Left ventricle myocardium superior (tissue), 1 donor: ENCODE results near the gene GJC2. TPM values are rescaled to one million over a fixed set of nuclear protein-coding genes. Genes with fewer than 3 reads are reported as not detected.
"Not testable (repeated sequence)": the region's sequence is repeated elsewhere in the genome, so short reads cannot be mapped to it uniquely, and the experiment has no call there.

ENCODE experiments used
- ATAC-seq: fragments of 200-7000 bp; cut with Tn5 transposase; one replicate; pipeline ENCODE4 v1.9.1; 2020; ENCODE audit warnings: mild to moderate bottlenecking, moderate library complexity
- DNase-seq: peaks from one replicate; pipeline ENCODE4 v3.0.0-alpha.2; 2020
- intact Hi-C: fragments of 100-400 bp; cut with micrococcal nuclease; formaldehyde crosslinking; loops from one replicate; pipeline ENCODE4 v1.11.0; 2022
- total RNA-seq: library from RNA; stranded (reverse); fragmentation: NEBNext Ultra II Directional; extraction: Animal tissue kit (Norgen Biotek cat#: 25700); gene quantifications from one replicate; pipeline ENCODE4 v1.2.1, GENCODE V29; 2021
- donor health status: DM: no; HTN: yes; CAD: no; lungs with severe emphysema.

GJC2 gene
- total RNA-seq, 1 donor from 2014 or later, result 1.7 TPM

DNA sequence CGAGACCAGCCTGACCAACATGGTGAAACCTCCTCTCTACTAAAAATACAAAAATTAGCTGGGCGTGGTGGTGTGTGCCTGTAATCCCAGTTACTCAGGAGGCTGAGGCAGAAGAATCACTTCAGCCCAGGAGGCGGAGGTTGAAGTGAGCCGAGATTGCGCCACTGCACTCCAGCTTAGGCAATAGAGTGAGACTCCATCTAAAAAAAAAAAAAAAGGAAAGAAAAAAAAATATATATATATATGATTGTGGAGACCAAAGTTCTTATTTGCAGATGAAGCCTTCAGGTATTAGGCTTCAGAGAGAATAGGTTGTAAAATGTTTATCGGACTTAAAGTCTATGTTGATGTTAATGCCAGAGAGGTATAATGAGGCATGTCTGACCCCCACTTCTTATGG is 38.4 kb upstream of the GJC2 start:
- ATAC-seq, intact Hi-C loops, DNase-seq: not testable (repeated sequence)

DNA sequence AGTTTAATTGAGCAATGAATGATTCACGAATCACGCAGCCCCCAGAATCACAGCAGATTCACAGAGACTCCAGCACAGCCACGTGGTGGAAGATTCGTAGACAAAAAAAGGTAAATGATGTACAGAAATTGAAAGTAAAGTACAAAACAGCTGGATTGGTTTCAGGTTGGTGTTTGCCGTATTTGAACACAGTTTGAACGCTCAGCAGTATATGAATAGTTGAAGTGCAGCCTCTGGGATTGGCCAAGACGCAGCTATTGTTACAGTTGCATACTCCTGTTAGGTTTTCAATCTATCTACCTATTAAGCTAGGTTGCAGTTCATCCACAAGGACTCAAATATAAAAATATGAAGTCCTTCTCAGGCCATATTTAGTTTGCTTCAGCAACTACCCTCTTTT is 37.6 kb upstream of the GJC2 start:
- no peak for DNase-seq
- intact Hi-C loops, result no loop called here
- ATAC-seq, result no peak

GRCh38 chr1:228112617-228113016 is 37.1 kb upstream of the GJC2 start:
- ATAC-seq (no peak), DNase-seq (no peak)
- intact Hi-C loops, result no loop called here

DNA sequence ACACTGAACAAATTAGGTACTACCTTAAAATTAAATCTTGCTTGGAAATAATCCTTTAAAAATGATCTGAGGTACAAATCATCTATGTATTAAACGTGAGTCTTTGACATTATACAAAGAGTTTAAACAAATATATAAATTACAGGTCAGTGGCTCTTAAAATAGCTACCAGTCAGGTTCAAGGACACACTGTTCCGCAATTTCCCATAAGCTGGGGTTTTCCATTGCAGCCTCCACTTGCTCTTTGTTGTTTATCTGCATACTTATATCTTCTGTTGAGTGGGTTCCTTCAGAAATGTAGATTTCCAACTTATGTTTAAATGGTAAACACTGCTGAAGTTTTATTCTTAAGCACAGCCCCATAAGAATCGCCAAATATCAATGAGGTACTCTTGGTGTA is 34.9 kb upstream of the GJC2 start:
- ATAC-seq, result no peak
- DNase-seq, result no peak
- intact Hi-C loops, result no loop called here

DNA sequence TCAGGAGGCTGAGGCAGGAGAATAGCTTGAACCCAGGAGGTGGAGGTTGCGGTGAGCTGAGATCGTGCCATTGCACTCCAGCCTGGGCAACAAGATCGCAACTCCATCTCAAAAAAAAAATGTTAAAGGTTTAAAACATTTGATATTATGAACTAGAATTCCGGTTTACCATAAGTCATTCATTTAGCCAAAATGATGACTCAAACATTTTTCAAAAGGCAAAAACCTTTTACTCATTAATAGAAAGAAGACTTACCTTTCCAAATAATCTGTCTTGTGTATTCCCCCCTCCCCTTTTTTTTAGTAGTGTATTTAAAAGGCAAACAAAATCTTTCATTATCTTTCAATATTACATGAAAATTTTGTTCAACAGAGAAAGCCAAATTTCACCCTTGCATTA is 32.4 kb upstream of the GJC2 start:
- DNase-seq (no peak), ATAC-seq (no peak)
- intact Hi-C loops, result no loop called here

- intact Hi-C loops, result no loop called here
Observed at GRCh38 chr1:228118040-228118439, 31.7 kb upstream of the GJC2 start.

GRCh38 chr1:228120351-228120750 is 29.4 kb upstream of the GJC2 start:
- intact Hi-C loops, result no loop called here
- no peak for DNase-seq
- ATAC-seq, result no peak

More at GRCh38 chr1:228118040-228118439, 31.7 kb upstream of the GJC2 start:
- DNase-seq (no peak), ATAC-seq (no peak)

DNA sequence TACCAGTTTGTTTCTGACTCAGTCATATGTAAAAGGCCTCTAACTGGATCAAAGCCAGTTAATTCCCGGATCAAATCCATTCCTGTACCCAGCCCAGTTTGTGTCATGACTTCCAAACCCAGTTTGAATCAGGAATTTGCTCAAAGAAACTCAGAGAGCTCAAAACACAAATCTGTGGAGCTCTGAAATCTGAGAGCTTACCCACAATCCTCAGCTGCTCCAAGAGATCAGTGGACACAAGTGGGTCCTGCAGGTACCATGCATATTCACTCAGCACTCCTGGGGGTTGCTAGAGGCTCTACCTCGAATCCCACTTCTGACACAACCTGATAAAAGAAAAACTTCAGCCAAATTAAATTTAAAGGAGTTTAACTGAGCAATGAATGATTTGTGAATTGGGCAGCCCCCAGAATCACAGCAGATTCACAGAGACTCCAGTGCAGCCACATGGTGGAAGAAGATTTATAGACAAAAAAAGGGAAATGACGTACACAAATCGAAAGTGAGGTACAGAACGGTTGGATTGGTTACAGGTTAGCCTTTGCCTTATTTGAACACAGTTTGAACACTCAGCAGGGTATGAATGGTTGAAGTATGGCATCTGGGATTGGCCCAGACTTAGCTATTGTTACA is 28.8 kb upstream of the GJC2 start:
- DNase-seq (no peak), ATAC-seq (no peak)
- intact Hi-C loops, result no loop called here

DNA sequence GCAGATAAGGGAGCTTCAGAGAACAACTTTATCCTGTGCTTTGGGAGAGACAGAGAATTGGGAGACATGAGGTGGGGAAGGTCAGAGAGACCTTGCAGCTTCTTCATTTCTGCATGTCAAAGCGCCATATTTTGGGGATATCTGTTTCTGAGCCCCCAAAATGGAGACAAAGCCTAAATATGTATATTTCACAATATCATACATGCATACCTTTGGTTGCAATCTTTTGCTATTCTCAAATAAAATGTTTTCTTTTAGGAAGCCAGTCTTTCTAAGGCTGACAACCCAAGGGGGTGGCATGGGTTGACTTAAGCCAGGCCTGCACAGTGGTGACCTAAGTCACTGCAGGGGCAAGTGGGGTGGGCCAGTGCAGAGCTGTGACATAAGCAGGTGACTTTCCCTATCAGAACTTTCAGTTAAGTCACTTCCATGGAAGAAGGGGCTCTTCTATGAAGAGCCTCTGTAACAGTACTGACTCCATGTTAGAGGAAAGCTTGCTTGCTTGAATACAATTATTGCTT is 26.7 kb upstream of the GJC2 start:
- DNase-seq (no peak), ATAC-seq (no peak)
- intact Hi-C loops, result no loop called here

- no peak for ATAC-seq
- no peak for DNase-seq
- intact Hi-C loops, result no loop called here
Observed at GRCh38 chr1:228123505-228123904, 26.2 kb upstream of the GJC2 start.

GRCh38 chr1:228125185-228125584 is 24.5 kb upstream of the GJC2 start:
- DNase-seq (no peak), ATAC-seq (no peak)
- intact Hi-C loops, result no loop called here

- ATAC-seq (no peak), DNase-seq (no peak)
- intact Hi-C loops, result no loop called here
Observed at GRCh38 chr1:228131766-228132165, 18.0 kb upstream of the GJC2 start.

GRCh38 chr1:228134591-228134990 is 15.1 kb upstream of the GJC2 start:
- DNase-seq (no peak), ATAC-seq (no peak)
- intact Hi-C loops, result no loop called here

DNA sequence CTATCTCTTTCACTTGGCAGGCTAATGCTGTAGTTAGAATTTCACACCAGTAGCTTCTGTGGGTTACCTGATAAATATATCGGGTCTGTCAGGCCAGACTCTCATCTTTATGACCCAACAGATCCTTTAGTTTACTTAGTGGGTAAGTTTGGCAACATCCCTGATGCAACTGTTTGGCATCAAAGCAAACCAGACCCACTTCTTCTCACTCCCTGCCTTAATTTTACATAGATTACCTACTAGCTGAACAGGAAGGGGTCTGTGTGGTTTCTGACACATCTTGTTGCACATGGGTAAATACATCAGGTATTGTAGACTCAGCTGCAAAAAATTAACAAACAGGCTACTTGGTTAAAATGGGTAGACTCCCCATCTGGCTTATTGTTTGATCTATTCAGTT is 12.8 kb upstream of the GJC2 start:
- intact Hi-C loops, result no loop called here
- ATAC-seq (no peak), DNase-seq (no peak)

GRCh38 chr1:228139406-228139930 is 10.3 kb upstream of the GJC2 start:
- ATAC-seq, result no peak
- no peak for DNase-seq
- intact Hi-C loops, result no loop called here

DNA sequence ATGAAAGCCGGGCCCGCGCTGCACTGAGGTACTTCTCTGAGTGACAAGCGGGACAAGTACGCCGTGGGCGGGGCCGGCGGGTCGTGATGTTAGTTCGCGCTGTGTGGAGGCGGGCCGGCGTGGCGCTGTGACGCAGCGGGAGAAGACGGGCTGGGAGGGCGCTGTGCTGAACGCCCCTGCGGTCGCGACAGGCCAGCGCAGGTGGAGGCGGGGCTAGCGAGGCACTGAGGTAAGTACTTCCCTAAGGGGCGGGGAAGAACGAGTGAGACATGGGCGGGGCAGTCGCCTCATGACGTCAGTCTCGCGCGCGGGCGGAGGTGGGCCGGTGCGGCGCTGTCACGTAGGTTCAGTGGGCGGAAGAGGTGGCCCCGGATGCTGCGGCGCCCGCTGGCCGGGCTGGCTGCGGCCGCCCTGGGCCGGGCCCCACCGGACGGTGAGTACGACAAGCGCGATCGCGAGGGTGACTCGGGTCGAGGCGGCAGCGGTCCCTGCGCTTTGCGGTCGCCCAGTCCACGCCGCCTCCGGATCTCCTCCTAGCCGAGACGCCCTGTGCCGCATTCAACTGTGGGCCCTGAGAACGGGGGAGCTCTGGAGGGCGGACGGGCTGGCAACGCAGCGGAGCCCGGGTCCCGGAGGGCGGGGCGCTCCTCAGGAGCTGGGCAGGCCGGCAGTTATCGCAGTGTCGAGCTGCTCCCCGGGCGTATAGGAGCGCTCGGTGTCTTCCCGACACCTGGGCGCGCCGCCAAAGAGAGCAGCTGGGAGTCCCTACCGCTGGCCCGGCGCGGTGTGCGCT is 9.6 kb upstream of the GJC2 start, which contains the start of gene GUK1:
Gene GUK1 (plus strand): TSS at position 349 of the 793 bp plus-strand sequence. CDS start 24 bp downstream, at position 373.
- intact Hi-C loops, result no loop called here
- ATAC-seq (peak; percentile 93), DNase-seq (peak; percentile 100)

- intact Hi-C loops, result no loop called here
- no peak for DNase-seq
- ATAC-seq, result no peak
Observed at GRCh38 chr1:228140724-228141225, 9.0 kb upstream of the GJC2 start.

DNA sequence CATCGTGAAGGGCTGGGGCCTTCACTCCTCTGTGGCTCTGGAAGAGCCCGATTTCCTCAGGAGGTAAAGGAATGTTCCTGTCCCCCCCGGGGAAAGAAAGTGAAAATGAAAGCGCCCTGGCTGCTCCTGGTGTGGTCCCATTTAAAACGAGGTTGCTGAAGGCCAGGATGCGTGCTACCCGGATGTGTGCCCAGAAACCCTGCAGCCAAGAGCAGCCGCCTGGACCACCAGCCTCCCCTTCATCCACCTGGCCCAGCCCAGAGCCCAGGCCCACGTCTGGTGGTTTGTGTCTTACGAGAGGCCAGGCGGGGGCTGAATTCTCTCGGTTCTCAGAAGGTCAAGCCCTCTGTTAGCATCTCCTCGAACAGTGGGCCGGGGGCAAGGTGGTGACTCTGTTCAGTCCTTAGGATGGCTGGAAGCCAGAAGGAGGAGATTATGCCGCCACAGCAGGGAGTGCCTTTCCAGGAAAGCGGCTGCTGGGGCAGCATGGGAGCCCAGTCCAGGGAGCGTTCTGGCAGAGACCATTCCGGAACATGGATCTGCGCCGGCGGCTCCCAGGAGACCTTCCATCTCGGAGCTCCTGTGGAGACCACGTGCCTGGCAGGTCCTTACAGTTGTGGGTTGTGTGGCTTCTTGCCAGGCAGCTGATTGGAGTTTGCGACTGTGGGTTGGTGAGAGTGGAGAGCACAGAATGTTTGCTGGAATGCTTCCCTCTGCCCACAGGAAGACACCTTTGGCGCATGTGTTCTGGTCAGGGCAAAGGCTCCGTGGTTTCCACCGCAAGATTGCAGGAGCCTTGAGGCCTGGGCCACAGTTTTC is 8.3 kb upstream of the GJC2 start:
- ATAC-seq, result peak; percentile 28
- peak; percentile 79 for DNase-seq
- intact Hi-C loops, result no loop called here

- DNase-seq (no peak), ATAC-seq (no peak)
- intact Hi-C loops, result no loop called here
Observed at GRCh38 chr1:228142155-228142691, 7.5 kb upstream of the GJC2 start.
